DND-41 (cell line): ENCODE measurements around the gene SLC2A9.

Experiments
- EZH2 ChIP-seq: IDR thresholded peaks from 3 replicates; pipeline ENCODE4 v1.6.1; 2012; ENCODE audit warnings: borderline replicate concordance, low read depth, mild to moderate bottlenecking, moderate library complexity, low read length, inconsistent platforms; ENCODE audit not compliant: severe bottlenecking
- TF ChIP-seq, protein P1 (sequence below): IDR thresholded peaks from 2 replicates; pipeline ENCODE4 v1.5.1; 2012; ENCODE audit warnings: borderline replicate concordance, low read length, moderate library complexity, mild to moderate bottlenecking; ENCODE audit not compliant: poor library complexity, severe bottlenecking; ENCODE audit errors: extremely low read depth

DNA sequence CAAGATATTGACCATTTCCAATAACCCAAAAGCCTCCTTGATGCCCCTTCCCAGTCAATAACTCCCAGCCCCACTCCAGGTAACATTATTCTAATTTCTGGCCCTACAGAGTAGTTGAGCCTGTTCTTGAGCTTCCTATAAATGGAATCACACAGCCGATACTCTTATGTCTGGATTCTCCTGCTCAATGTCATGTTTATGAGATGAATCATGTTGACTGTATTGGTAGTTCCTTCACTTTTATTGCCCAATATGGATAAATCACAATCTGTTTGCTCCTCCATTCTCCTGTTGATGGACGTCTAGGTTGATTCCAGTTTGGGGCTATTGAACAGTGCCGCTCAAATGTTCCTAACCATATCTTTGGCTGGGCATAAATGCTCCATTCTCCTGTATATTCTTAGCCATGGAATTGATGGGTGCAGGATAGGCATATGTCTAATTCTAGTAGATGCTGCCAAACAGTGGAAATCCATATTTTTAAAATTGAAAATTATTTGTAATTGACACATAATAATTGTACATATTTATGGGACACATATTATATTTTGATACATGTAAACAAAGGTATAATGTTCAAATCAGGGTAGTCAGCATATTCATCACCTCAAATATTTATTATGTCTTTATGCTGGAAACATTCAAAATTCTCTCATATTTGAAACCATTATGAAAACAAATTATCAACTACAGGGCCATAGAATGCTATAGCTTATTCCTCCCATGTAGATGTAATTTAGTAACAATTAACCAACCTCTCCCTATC lies 40.5 kb upstream of the SLC2A9 start:
- TF ChIP-seq, protein P1, sequence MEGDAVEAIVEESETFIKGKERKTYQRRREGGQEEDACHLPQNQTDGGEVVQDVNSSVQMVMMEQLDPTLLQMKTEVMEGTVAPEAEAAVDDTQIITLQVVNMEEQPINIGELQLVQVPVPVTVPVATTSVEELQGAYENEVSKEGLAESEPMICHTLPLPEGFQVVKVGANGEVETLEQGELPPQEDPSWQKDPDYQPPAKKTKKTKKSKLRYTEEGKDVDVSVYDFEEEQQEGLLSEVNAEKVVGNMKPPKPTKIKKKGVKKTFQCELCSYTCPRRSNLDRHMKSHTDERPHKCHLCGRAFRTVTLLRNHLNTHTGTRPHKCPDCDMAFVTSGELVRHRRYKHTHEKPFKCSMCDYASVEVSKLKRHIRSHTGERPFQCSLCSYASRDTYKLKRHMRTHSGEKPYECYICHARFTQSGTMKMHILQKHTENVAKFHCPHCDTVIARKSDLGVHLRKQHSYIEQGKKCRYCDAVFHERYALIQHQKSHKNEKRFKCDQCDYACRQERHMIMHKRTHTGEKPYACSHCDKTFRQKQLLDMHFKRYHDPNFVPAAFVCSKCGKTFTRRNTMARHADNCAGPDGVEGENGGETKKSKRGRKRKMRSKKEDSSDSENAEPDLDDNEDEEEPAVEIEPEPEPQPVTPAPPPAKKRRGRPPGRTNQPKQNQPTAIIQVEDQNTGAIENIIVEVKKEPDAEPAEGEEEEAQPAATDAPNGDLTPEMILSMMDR, result no peak
- TF ChIP-seq EZH2, result no peak
